WTC11 (cell line): ENCODE results near the gene RPL13A. TPM values are rescaled to one million over a fixed set of nuclear protein-coding genes. Genes with fewer than 3 reads are reported as not detected.

Experiments used
- ATAC-seq: fragments of 200-7000 bp; cut with Tn5 transposase; 2 replicates; pipeline ENCODE4 v1.10.0; 2021; ENCODE audit warnings: mild to moderate bottlenecking, moderate library complexity
- CTCF ChIA-PET: fragments of 300-600 bp; sonication (Branson Sonifier 250); formaldehyde crosslinking; loops from one replicate; lab custom pipeline; 2021; ENCODE audit warnings: antibody characterized with exemption; lab: Charles Lee
- POLR2A ChIA-PET: fragments of 350-600 bp; sonication (Branson Sonifier 250); formaldehyde crosslinking; loops from one replicate; lab custom pipeline; 2021; ENCODE audit warnings: antibody characterized with exemption; lab: Charles Lee
- DNase-seq: peaks from one replicate; pipeline ENCODE4 v3.0.0; 2021; ENCODE audit warnings: low spot score
- H3K27ac Mint-ChIP-seq: 2 replicates; pipeline ENCODE4 v1.8.0; 2021; ENCODE audit warnings: mixed read lengths
- H3K27me3 Mint-ChIP-seq: 2 replicates; pipeline ENCODE4 v1.8.0; 2021; ENCODE audit warnings: low read depth, mild to moderate bottlenecking, moderate library complexity, mixed read lengths
- H3K36me3 Mint-ChIP-seq: 2 replicates; pipeline ENCODE4 v1.8.0; 2021; ENCODE audit warnings: mixed read lengths
- H3K4me1 Mint-ChIP-seq: 2 replicates; pipeline ENCODE4 v1.8.0; 2022; ENCODE audit warnings: mixed read lengths
- H3K4me3 Mint-ChIP-seq: 2 replicates; pipeline ENCODE4 v1.8.0; 2021; ENCODE audit warnings: mild to moderate bottlenecking, moderate library complexity, mixed read lengths
- H3K9me3 Mint-ChIP-seq: 2 replicates; pipeline ENCODE4 v1.8.0; 2021; ENCODE audit warnings: mixed read lengths
- ATF6 ChIP-seq: sonication (generic); formaldehyde crosslinking; IDR thresholded peaks from 2 replicates; pipeline ENCODE4 v1.8.1; 2023; ENCODE audit warnings: mild to moderate bottlenecking, missing genetic modification reagents
- ELF4 ChIP-seq: sonication (generic); formaldehyde crosslinking; IDR thresholded peaks from 2 replicates; pipeline ENCODE4 v1.8.1; 2022; ENCODE audit warnings: low read depth, mild to moderate bottlenecking, moderate library complexity, missing genetic modification reagents
- ESRRA ChIP-seq: sonication (generic); formaldehyde crosslinking; IDR thresholded peaks from 2 replicates; pipeline ENCODE4 v1.8.1; 2022; ENCODE audit warnings: mild to moderate bottlenecking, missing genetic modification reagents, borderline replicate concordance
- GABPB1 ChIP-seq: sonication (generic); formaldehyde crosslinking; IDR thresholded peaks from 2 replicates; pipeline ENCODE4 v1.8.1; 2023; ENCODE audit warnings: mild to moderate bottlenecking, missing genetic modification reagents
- JAZF1 ChIP-seq: fragments of 250-450 bp; sonication (Bioruptor Pico); IDR thresholded peaks from 2 replicates; pipeline ENCODE4 v1.9.0; 2021; ENCODE audit warnings: moderate library complexity, mild to moderate bottlenecking, inconsistent platforms
- OVOL2 ChIP-seq: fragments of 250-450 bp; sonication (Bioruptor Pico); IDR thresholded peaks from 2 replicates; pipeline ENCODE4 v1.9.0; 2021; ENCODE audit warnings: mild to moderate bottlenecking, borderline replicate concordance
- SMAD4 ChIP-seq: sonication (generic); formaldehyde crosslinking; IDR thresholded peaks from 2 replicates; pipeline ENCODE4 v1.8.0; 2022; ENCODE audit warnings: mild to moderate bottlenecking, missing genetic modification reagents
- STAT6 ChIP-seq: sonication (generic); formaldehyde crosslinking; conservative IDR thresholded peaks from 2 replicates; pipeline ENCODE4 v1.8.1; 2023; ENCODE audit warnings: mild to moderate bottlenecking, low read depth, missing genetic modification reagents, moderate library complexity
- TCF7 ChIP-seq: sonication (generic); formaldehyde crosslinking; IDR thresholded peaks from 2 replicates; pipeline ENCODE4 v1.8.0; 2022; ENCODE audit warnings: mild to moderate bottlenecking, low read depth, missing genetic modification reagents, moderate library complexity
- ZNF138 ChIP-seq: sonication (generic); formaldehyde crosslinking; conservative IDR thresholded peaks from 2 replicates; pipeline ENCODE4 v1.8.1; 2022; ENCODE audit warnings: mild to moderate bottlenecking, moderate library complexity, missing genetic modification reagents
- ZNF219 ChIP-seq: sonication (generic); formaldehyde crosslinking; IDR thresholded peaks from 2 replicates; pipeline ENCODE4 v1.8.0; 2023; ENCODE audit warnings: missing genetic modification reagents, mild to moderate bottlenecking, borderline replicate concordance
- ZNF416 ChIP-seq: fragments of 250-450 bp; sonication (Bioruptor Pico); IDR thresholded peaks from 2 replicates; pipeline ENCODE4 v1.9.0; 2021; ENCODE audit warnings: mild to moderate bottlenecking, inconsistent platforms
- ZNF423 ChIP-seq: fragments of 250-450 bp; sonication (Bioruptor Pico); IDR thresholded peaks from 2 replicates; pipeline ENCODE4 v2.1.2; 2022; ENCODE audit warnings: mild to moderate bottlenecking, moderate library complexity
- ZNF671 ChIP-seq: fragments of 250-450 bp; sonication (Bioruptor Pico); IDR thresholded peaks from 2 replicates; pipeline ENCODE4 v1.8.0; 2021; ENCODE audit warnings: mild to moderate bottlenecking
- total RNA-seq: library from RNA; stranded (reverse); gene quantifications from 3 replicates; pipeline ENCODE4 v1.2.3, GENCODE V29; 2021
- TF ChIP-seq, protein P1 (sequence below): sonication (generic); formaldehyde crosslinking; IDR thresholded peaks from 2 replicates; pipeline ENCODE4 v1.8.0; 2023; ENCODE audit warnings: missing genetic modification reagents
- TF ChIP-seq, protein P2 (sequence below): sonication (generic); formaldehyde crosslinking; IDR thresholded peaks from 2 replicates; pipeline ENCODE4 v1.8.1; 2022; ENCODE audit warnings: low read depth, mild to moderate bottlenecking, moderate library complexity, missing genetic modification reagents, borderline replicate concordance
- TF ChIP-seq, protein P3 (sequence below): sonication (generic); formaldehyde crosslinking; IDR thresholded peaks from 2 replicates; pipeline ENCODE4 v1.8.0; 2022; ENCODE audit warnings: mild to moderate bottlenecking, missing genetic modification reagents
- TF ChIP-seq, protein P4 (sequence below): fragments of 250-450 bp; sonication (Bioruptor Pico); IDR thresholded peaks from 2 replicates; pipeline ENCODE4 v1.8.0; 2021; ENCODE audit warnings: mild to moderate bottlenecking
- TF ChIP-seq, protein P5 (sequence below): sonication (generic); formaldehyde crosslinking; IDR thresholded peaks from 2 replicates; pipeline ENCODE4 v1.8.1; 2022; ENCODE audit warnings: missing genetic modification reagents, borderline replicate concordance
- TF ChIP-seq, protein P6 (sequence below): sonication (generic); formaldehyde crosslinking; IDR thresholded peaks from 2 replicates; pipeline ENCODE4 v1.8.0; 2023; ENCODE audit warnings: mild to moderate bottlenecking, missing genetic modification reagents

The RPL13A gene
- total RNA-seq, 1 experiment from 2014 or later: 3,861 TPM

- ChIA-PET CTCF (interaction anchor here (0.5 to 1.1 kb wide), 2 partner anchors 14 to 231 kb away, joined by 3 read pairs; no protein-coding TSS in a partner anchor), POLR2A (no interaction called here)
- TF ChIP-seq, protein P1, sequence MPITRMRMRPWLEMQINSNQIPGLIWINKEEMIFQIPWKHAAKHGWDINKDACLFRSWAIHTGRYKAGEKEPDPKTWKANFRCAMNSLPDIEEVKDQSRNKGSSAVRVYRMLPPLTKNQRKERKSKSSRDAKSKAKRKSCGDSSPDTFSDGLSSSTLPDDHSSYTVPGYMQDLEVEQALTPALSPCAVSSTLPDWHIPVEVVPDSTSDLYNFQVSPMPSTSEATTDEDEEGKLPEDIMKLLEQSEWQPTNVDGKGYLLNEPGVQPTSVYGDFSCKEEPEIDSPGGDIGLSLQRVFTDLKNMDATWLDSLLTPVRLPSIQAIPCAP (CRISPR knock-in tag): no peak
- TF ChIP-seq, protein P2, sequence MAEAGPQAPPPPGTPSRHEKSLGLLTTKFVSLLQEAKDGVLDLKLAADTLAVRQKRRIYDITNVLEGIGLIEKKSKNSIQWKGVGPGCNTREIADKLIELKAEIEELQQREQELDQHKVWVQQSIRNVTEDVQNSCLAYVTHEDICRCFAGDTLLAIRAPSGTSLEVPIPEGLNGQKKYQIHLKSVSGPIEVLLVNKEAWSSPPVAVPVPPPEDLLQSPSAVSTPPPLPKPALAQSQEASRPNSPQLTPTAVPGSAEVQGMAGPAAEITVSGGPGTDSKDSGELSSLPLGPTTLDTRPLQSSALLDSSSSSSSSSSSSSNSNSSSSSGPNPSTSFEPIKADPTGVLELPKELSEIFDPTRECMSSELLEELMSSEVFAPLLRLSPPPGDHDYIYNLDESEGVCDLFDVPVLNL (CRISPR knock-in tag): no peak
- no peak for TF ChIP-seq ZNF416 (CRISPR knock-in tag)
- TF ChIP-seq ZNF671: no peak
- no peak for TF ChIP-seq TCF7 (CRISPR knock-in tag)
- TF ChIP-seq ESRRA (CRISPR knock-in tag): no peak
- TF ChIP-seq ZNF423 (CRISPR knock-in tag): no peak
- TF ChIP-seq ATF6 (CRISPR knock-in tag): no peak
- TF ChIP-seq, protein P3, sequence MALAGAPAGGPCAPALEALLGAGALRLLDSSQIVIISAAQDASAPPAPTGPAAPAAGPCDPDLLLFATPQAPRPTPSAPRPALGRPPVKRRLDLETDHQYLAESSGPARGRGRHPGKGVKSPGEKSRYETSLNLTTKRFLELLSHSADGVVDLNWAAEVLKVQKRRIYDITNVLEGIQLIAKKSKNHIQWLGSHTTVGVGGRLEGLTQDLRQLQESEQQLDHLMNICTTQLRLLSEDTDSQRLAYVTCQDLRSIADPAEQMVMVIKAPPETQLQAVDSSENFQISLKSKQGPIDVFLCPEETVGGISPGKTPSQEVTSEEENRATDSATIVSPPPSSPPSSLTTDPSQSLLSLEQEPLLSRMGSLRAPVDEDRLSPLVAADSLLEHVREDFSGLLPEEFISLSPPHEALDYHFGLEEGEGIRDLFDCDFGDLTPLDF (CRISPR knock-in tag): no peak
- Mint-ChIP-seq H3K4me1 (peaks cover 9% of the 10 kb centered on the region), H3K27ac (no peak overlapping the region), H3K9me3 (no peaks in the 10 kb centered on the region), H3K27me3 (no peaks in the 10 kb centered on the region), H3K4me3 (no peak overlapping the region), H3K36me3 (peaks cover 22% of the 10 kb centered on the region)
- ATAC-seq (no peak), DNase-seq (no peak)
Observed at GRCh38 chr19:49456326-49456725, 31.1 kb upstream of the RPL13A start.

- POLR2A ChIA-PET: no interaction called here
Observed at GRCh38 chr19:49458567-49458903, 28.9 kb upstream of the RPL13A start.

More at GRCh38 chr19:49458567-49458903, 28.9 kb upstream of the RPL13A start:
- H3K27ac Mint-ChIP-seq: no peak overlapping the region
- no peaks in the 10 kb centered on the region for H3K9me3 Mint-ChIP-seq
- H3K4me3 Mint-ChIP-seq: no peak overlapping the region
- H3K4me1 Mint-ChIP-seq: peaks cover 4% of the 10 kb centered on the region; the same call in 1 of the 2 replicates
- ATAC-seq (no peak), DNase-seq (no peak)
- CTCF ChIA-PET: interaction anchor here (1.0 to 2.7 kb wide), 2 partner anchors 18 to 20 kb away, joined by 5 to 13 read pairs; no protein-coding TSS in a partner anchor
- peaks cover 19% of the 10 kb centered on the region for H3K36me3 Mint-ChIP-seq
- no peaks in the 10 kb centered on the region for H3K27me3 Mint-ChIP-seq
- TF ChIP-seq, protein P4, sequence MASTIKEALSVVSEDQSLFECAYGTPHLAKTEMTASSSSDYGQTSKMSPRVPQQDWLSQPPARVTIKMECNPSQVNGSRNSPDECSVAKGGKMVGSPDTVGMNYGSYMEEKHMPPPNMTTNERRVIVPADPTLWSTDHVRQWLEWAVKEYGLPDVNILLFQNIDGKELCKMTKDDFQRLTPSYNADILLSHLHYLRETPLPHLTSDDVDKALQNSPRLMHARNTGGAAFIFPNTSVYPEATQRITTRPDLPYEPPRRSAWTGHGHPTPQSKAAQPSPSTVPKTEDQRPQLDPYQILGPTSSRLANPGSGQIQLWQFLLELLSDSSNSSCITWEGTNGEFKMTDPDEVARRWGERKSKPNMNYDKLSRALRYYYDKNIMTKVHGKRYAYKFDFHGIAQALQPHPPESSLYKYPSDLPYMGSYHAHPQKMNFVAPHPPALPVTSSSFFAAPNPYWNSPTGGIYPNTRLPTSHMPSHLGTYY (CRISPR knock-in tag): no peak
- no peak for TF ChIP-seq JAZF1 (CRISPR knock-in tag)
- no peak for TF ChIP-seq GABPB1 (CRISPR knock-in tag)
- TF ChIP-seq, protein P5, sequence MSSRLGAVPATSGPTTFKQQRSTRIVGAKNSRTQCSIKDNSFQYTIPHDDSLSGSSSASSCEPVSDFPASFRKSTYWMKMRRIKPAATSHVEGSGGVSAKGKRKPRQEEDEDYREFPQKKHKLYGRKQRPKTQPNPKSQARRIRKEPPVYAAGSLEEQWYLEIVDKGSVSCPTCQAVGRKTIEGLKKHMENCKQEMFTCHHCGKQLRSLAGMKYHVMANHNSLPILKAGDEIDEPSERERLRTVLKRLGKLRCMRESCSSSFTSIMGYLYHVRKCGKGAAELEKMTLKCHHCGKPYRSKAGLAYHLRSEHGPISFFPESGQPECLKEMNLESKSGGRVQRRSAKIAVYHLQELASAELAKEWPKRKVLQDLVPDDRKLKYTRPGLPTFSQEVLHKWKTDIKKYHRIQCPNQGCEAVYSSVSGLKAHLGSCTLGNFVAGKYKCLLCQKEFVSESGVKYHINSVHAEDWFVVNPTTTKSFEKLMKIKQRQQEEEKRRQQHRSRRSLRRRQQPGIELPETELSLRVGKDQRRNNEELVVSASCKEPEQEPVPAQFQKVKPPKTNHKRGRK (CRISPR knock-in tag): no peak
- no peak for TF ChIP-seq STAT6 (CRISPR knock-in tag)
- TF ChIP-seq, protein P6, sequence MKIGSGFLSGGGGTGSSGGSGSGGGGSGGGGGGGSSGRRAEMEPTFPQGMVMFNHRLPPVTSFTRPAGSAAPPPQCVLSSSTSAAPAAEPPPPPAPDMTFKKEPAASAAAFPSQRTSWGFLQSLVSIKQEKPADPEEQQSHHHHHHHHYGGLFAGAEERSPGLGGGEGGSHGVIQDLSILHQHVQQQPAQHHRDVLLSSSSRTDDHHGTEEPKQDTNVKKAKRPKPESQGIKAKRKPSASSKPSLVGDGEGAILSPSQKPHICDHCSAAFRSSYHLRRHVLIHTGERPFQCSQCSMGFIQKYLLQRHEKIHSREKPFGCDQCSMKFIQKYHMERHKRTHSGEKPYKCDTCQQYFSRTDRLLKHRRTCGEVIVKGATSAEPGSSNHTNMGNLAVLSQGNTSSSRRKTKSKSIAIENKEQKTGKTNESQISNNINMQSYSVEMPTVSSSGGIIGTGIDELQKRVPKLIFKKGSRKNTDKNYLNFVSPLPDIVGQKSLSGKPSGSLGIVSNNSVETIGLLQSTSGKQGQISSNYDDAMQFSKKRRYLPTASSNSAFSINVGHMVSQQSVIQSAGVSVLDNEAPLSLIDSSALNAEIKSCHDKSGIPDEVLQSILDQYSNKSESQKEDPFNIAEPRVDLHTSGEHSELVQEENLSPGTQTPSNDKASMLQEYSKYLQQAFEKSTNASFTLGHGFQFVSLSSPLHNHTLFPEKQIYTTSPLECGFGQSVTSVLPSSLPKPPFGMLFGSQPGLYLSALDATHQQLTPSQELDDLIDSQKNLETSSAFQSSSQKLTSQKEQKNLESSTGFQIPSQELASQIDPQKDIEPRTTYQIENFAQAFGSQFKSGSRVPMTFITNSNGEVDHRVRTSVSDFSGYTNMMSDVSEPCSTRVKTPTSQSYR (CRISPR knock-in tag): no peak
- no peak for TF ChIP-seq SMAD4
- no peak for TF ChIP-seq ZNF671
- no peak for TF ChIP-seq OVOL2
- no peak for TF ChIP-seq ZNF138 (CRISPR knock-in tag)
- no peak for TF ChIP-seq ELF4 (CRISPR knock-in tag)
- TF ChIP-seq ZNF219 (CRISPR knock-in tag): no peak
